Mesothelial cell of epicardium (in vitro differentiated cells): ENCODE data around the gene HDAC8. TPM values are rescaled to one million over a fixed set of nuclear protein-coding genes. Genes with fewer than 3 reads are reported as not detected.

Experiments used
- DNase-seq, 2 experiments: peaks; one replicate each; pipeline ENCODE4 v3.0.0; 2021; ENCODE audit warnings: low spot score in 2 of 2; ENCODE audit not compliant: unreplicated experiment in 2 of 2
- H3K27ac Mint-ChIP-seq: 2 replicates; pipeline ENCODE4 v1.8.0; 2021; ENCODE audit warnings: mixed read lengths
- H3K27me3 Mint-ChIP-seq: 2 replicates; pipeline ENCODE4 v1.8.0; 2021; ENCODE audit warnings: low read depth, mixed read lengths
- H3K36me3 Mint-ChIP-seq: 2 replicates; pipeline ENCODE4 v1.8.0; 2021; ENCODE audit warnings: mixed read lengths
- H3K4me1 Mint-ChIP-seq: 2 replicates; pipeline ENCODE4 v1.8.0; 2021; ENCODE audit warnings: mixed read lengths
- H3K4me3 Mint-ChIP-seq: 2 replicates; pipeline ENCODE4 v1.8.0; 2021; ENCODE audit warnings: mild to moderate bottlenecking, moderate library complexity, mixed read lengths
- H3K9me3 Mint-ChIP-seq: 2 replicates; pipeline ENCODE4 v1.8.0; 2021; ENCODE audit warnings: mixed read lengths
- total RNA-seq: library from RNA; stranded (reverse); gene quantifications from 3 replicates; pipeline ENCODE4 v1.2.1, GENCODE V29; 2021
- TF ChIP-seq, protein P1 (sequence below): fragments of 200-600 bp; sonication (generic); IDR thresholded peaks from one replicate; pipeline ENCODE4 v1.5.0; 2021; ENCODE audit warnings: antibody characterized with exemption; ENCODE audit not compliant: unreplicated experiment

Gene HDAC8
- total RNA-seq, 1 donor from 2014 or later = 50.0 TPM

DNA sequence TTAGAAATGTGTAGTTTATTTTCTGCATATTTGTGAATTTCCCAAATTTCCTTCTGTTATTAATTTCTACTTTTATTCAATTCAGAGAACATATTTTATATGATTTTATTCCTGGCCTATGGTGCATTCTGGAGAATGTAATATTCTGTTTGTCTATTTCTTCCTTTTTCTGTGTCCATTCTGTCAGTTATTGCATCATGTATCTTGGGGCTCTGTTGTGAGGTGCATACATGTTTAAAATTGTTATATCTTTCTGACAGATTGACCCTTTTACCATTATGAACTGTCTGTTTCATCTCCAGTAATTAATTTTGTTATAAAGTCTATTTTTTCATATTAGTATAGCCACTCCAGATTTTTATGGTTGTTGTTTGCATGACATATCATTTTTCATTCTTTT, 170.0 kb downstream of the HDAC8 start:
- no peak overlapping the region for H3K27ac Mint-ChIP-seq
- H3K27me3 Mint-ChIP-seq = no peaks in the 10 kb centered on the region
- H3K4me1 Mint-ChIP-seq = no peaks in the 10 kb centered on the region
- H3K9me3 Mint-ChIP-seq = peaks cover 55% of the 10 kb centered on the region
- H3K36me3 Mint-ChIP-seq = peaks cover 29% of the 10 kb centered on the region
- no peak overlapping the region for H3K4me3 Mint-ChIP-seq
- no peak for DNase-seq
- TF ChIP-seq, protein P1, sequence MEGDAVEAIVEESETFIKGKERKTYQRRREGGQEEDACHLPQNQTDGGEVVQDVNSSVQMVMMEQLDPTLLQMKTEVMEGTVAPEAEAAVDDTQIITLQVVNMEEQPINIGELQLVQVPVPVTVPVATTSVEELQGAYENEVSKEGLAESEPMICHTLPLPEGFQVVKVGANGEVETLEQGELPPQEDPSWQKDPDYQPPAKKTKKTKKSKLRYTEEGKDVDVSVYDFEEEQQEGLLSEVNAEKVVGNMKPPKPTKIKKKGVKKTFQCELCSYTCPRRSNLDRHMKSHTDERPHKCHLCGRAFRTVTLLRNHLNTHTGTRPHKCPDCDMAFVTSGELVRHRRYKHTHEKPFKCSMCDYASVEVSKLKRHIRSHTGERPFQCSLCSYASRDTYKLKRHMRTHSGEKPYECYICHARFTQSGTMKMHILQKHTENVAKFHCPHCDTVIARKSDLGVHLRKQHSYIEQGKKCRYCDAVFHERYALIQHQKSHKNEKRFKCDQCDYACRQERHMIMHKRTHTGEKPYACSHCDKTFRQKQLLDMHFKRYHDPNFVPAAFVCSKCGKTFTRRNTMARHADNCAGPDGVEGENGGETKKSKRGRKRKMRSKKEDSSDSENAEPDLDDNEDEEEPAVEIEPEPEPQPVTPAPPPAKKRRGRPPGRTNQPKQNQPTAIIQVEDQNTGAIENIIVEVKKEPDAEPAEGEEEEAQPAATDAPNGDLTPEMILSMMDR = no peak

DNA sequence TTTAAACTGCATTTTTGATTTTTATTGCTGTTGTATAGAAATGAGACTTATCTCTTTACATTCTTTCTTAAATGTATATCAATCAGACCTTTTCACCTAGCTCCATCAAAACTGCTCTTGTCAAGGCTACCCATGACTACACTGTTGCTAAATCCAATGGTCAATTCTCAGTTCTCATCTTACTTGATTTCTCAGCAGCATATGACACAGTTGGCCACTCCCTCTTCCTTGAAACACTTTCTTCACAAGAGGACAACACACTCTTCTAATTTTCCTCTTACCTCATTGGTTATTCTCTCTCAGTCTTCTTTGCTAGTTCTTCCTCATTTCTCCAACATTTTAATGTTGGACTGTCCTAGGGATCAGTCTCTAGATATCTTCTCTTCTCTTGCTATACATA, 172.8 kb downstream of the HDAC8 start:
- peaks cover 24% of the 10 kb centered on the region for H3K36me3 Mint-ChIP-seq
- TF ChIP-seq, protein P1 = no peak
- DNase-seq = no peak
- H3K27ac Mint-ChIP-seq = no peak overlapping the region
- peaks cover 39% of the 10 kb centered on the region for H3K9me3 Mint-ChIP-seq
- H3K4me3 Mint-ChIP-seq = no peak overlapping the region
- peaks cover 1% of the 10 kb centered on the region for H3K4me1 Mint-ChIP-seq
- no peaks in the 10 kb centered on the region for H3K27me3 Mint-ChIP-seq

DNA sequence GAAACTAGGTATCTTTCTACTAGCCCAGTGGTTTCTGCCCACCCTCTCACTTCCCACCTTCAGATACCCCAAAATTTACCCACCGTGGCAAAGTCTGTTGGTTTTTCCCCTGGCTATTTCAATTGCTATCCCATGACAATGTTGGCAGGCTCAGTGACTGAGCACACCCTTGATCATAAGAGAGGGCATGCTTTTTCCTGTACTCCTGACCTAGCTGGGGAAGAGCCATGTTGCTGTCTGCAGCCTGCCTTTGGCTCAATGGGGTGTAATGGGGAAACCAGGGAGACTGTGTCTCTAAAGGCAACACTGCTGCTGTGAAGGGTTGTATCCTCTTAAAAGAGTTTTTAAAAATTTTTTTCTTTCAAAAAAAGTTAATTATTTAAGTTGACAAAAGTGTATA, 176.5 kb downstream of the HDAC8 start:
- Mint-ChIP-seq H3K4me3 (no peak overlapping the region), H3K9me3 (peaks cover 25% of the 10 kb centered on the region), H3K4me1 (peaks cover 3% of the 10 kb centered on the region), H3K27me3 (no peaks in the 10 kb centered on the region), H3K36me3 (peaks cover 15% of the 10 kb centered on the region), H3K27ac (no peak overlapping the region)
- TF ChIP-seq, protein P1 = no peak
- DNase-seq = no peak

DNA sequence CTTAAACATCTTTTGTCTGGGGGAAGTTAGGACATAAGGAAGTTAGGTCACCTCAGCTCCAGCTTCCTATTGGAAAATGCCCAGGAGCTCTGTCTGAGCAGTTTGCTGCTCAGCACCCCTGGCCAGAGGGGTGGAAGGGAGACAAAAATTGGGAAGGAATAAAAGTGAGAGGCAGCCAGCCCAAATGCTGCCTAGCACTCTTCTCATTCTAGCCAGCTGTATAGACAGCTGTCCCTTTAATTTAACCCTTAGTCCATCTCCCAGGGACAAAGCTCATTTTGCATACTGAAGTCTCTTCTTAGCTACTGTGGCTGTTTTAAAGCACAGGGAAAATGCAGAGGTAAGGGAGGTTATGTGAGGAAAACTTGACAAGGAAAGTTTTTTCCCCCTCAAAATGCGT, 177.4 kb downstream of the HDAC8 start:
- Mint-ChIP-seq H3K36me3 (peaks cover 10% of the 10 kb centered on the region), H3K27me3 (no peaks in the 10 kb centered on the region), H3K27ac (no peak overlapping the region), H3K9me3 (peaks cover 18% of the 10 kb centered on the region), H3K4me1 (peaks cover 3% of the 10 kb centered on the region), H3K4me3 (no peak overlapping the region)
- no peak for DNase-seq
- TF ChIP-seq, protein P1 = no peak

DNA sequence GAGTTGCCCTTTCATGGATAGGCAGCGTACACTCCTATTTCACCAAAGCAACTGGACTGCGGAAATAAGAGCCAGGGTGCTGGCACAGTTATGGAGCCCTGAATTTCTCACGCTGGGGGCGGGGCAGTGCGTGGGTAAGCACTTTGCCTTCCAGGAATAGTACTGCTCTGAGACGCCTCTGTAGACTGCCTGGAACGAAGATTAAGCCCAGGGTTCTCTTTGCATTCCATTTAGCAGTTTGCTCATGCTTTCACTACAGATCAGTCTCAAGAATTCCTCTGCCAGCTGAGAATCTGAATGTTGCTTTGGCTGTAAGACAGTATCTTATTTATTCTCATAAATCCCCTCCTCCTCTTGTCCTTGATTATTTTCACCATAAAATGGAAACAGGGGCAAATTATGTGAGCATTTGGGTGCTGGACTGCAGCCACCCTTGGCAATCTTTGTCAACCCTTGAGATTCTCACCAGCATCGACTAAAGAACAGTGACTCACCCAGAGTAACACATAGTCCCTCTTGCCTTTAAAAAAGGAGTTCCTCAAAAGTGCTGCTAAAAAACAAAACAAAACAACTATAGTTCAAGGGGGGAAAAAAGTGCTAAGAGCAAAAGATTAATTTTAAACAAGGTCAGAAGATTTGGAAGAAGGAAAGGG, 178.0 kb downstream of the HDAC8 start:
- Mint-ChIP-seq H3K27ac (no peak overlapping the region), H3K27me3 (no peaks in the 10 kb centered on the region), H3K36me3 (peaks cover 6% of the 10 kb centered on the region), H3K4me3 (no peak overlapping the region), H3K4me1 (peaks cover 3% of the 10 kb centered on the region), H3K9me3 (peaks cover 13% of the 10 kb centered on the region)
- no peak for DNase-seq
- TF ChIP-seq, protein P1 = no peak
